Effector memory CD4-positive, alpha-beta T cell (primary cell): ENCODE measurements around the gene KY.

Source experiments
- DNase-seq, 3 donors: peaks; one replicate each; pipeline ENCODE4 v3.0.0-alpha.2; 2020
- H3K27ac ChIP-seq: 2 replicates; pipeline ENCODE4 v1.7.0; 2013; ENCODE audit warnings: mild to moderate bottlenecking, low read length, moderate library complexity; ENCODE audit not compliant: insufficient read depth, poor library complexity, severe bottlenecking
- H3K27me3 ChIP-seq: replicated peaks from 2 replicates; pipeline ENCODE4 v1.7.0; 2013; ENCODE audit warnings: mild to moderate bottlenecking, low read length; ENCODE audit not compliant: insufficient read depth, control insufficient read depth, poor library complexity, severe bottlenecking
- H3K36me3 ChIP-seq: 2 replicates; pipeline ENCODE4 v1.7.0; 2013; ENCODE audit warnings: mild to moderate bottlenecking, low read length, moderate library complexity; ENCODE audit not compliant: control insufficient read depth, insufficient read depth
- H3K4me1 ChIP-seq: 2 replicates; pipeline ENCODE4 v1.7.0; 2013; ENCODE audit warnings: low read length, mild to moderate bottlenecking; ENCODE audit not compliant: control insufficient read depth, insufficient read depth, poor library complexity, severe bottlenecking
- H3K4me3 ChIP-seq: 2 replicates; pipeline ENCODE4 v1.7.0; 2013; ENCODE audit warnings: low read length, low read depth, mild to moderate bottlenecking; ENCODE audit not compliant: insufficient read depth, poor library complexity, severe bottlenecking
- H3K9me3 ChIP-seq: 2 replicates; pipeline ENCODE4 v1.7.0; 2013; ENCODE audit warnings: mild to moderate bottlenecking, low read length, moderate library complexity; ENCODE audit not compliant: control insufficient read depth

The KY gene

GRCh38 chr3:134690226-134690625 is 39.4 kb upstream of the KY start:
- Histone ChIP-seq H3K4me3 (no peak overlapping the region), H3K36me3 (no peaks in the 10 kb centered on the region), H3K27ac (no peak overlapping the region), H3K4me1 (no peaks in the 10 kb centered on the region), H3K9me3 (no peaks in the 10 kb centered on the region), H3K27me3 (no peaks in the 10 kb centered on the region)
- DNase-seq: no peak

GRCh38 chr3:134687642-134688041 is 36.8 kb upstream of the KY start:
- H3K27ac ChIP-seq: no peak overlapping the region
- H3K4me1 ChIP-seq: no peaks in the 10 kb centered on the region
- no peaks in the 10 kb centered on the region for H3K9me3 ChIP-seq
- DNase-seq: no peak
- no peaks in the 10 kb centered on the region for H3K36me3 ChIP-seq
- H3K27me3 ChIP-seq: no peaks in the 10 kb centered on the region
- no peak overlapping the region for H3K4me3 ChIP-seq

- no peaks in the 10 kb centered on the region for H3K36me3 ChIP-seq
- no peaks in the 10 kb centered on the region for H3K27me3 ChIP-seq
- no peak for DNase-seq
- no peaks in the 10 kb centered on the region for H3K9me3 ChIP-seq
- no peak overlapping the region for H3K4me3 ChIP-seq
- no peaks in the 10 kb centered on the region for H3K4me1 ChIP-seq
- H3K27ac ChIP-seq: no peak overlapping the region
Measured at GRCh38 chr3:134685929-134686802, 35.3 kb upstream of the KY start.

- Histone ChIP-seq H3K4me1 (no peaks in the 10 kb centered on the region), H3K27me3 (no peaks in the 10 kb centered on the region), H3K9me3 (no peaks in the 10 kb centered on the region), H3K4me3 (no peak overlapping the region), H3K27ac (no peak overlapping the region), H3K36me3 (no peaks in the 10 kb centered on the region)
- no peak for DNase-seq
Measured at GRCh38 chr3:134682196-134682880, 31.5 kb upstream of the KY start.

GRCh38 chr3:134681522-134681900 is 30.7 kb upstream of the KY start:
- H3K27ac ChIP-seq: no peak overlapping the region
- no peak for DNase-seq
- H3K4me1 ChIP-seq: no peaks in the 10 kb centered on the region

GRCh38 chr3:134680796-134681521 is 30.1 kb upstream of the KY start:
- H3K9me3 ChIP-seq: no peaks in the 10 kb centered on the region
- no peaks in the 10 kb centered on the region for H3K36me3 ChIP-seq
- H3K27me3 ChIP-seq: no peaks in the 10 kb centered on the region
- no peak overlapping the region for H3K4me3 ChIP-seq
- DNase-seq: no peak
- H3K27ac ChIP-seq: no peak overlapping the region
- no peaks in the 10 kb centered on the region for H3K4me1 ChIP-seq

More at GRCh38 chr3:134681522-134681900, 30.7 kb upstream of the KY start:
- Histone ChIP-seq H3K27me3 (no peaks in the 10 kb centered on the region), H3K4me3 (no peak overlapping the region), H3K9me3 (no peaks in the 10 kb centered on the region), H3K36me3 (no peaks in the 10 kb centered on the region)

- H3K4me3 ChIP-seq: no peak overlapping the region
- H3K36me3 ChIP-seq: no peaks in the 10 kb centered on the region
- H3K27ac ChIP-seq: no peak overlapping the region
- DNase-seq: no peak
- no peaks in the 10 kb centered on the region for H3K4me1 ChIP-seq
- no peaks in the 10 kb centered on the region for H3K9me3 ChIP-seq
- H3K27me3 ChIP-seq: no peaks in the 10 kb centered on the region
Measured at GRCh38 chr3:134677987-134678308, 27.1 kb upstream of the KY start.

GRCh38 chr3:134677196-134677986 is 26.6 kb upstream of the KY start:
- no peak overlapping the region for H3K27ac ChIP-seq
- no peaks in the 10 kb centered on the region for H3K27me3 ChIP-seq
- no peaks in the 10 kb centered on the region for H3K9me3 ChIP-seq
- no peaks in the 10 kb centered on the region for H3K36me3 ChIP-seq
- H3K4me3 ChIP-seq: no peak overlapping the region
- no peak for DNase-seq
- no peaks in the 10 kb centered on the region for H3K4me1 ChIP-seq

- Histone ChIP-seq H3K27ac (no peak overlapping the region), H3K36me3 (no peaks in the 10 kb centered on the region), H3K4me3 (no peak overlapping the region), H3K9me3 (no peaks in the 10 kb centered on the region), H3K27me3 (no peaks in the 10 kb centered on the region), H3K4me1 (no peaks in the 10 kb centered on the region)
- DNase-seq: no peak
Measured at GRCh38 chr3:134675726-134676256, 25.0 kb upstream of the KY start.
